Measurements from ENCODE around the gene CCDC78.
A peak's percentile ranks its signal among the peaks of the same experiment; 100 is the strongest.

The CCDC78 gene

DNA sequence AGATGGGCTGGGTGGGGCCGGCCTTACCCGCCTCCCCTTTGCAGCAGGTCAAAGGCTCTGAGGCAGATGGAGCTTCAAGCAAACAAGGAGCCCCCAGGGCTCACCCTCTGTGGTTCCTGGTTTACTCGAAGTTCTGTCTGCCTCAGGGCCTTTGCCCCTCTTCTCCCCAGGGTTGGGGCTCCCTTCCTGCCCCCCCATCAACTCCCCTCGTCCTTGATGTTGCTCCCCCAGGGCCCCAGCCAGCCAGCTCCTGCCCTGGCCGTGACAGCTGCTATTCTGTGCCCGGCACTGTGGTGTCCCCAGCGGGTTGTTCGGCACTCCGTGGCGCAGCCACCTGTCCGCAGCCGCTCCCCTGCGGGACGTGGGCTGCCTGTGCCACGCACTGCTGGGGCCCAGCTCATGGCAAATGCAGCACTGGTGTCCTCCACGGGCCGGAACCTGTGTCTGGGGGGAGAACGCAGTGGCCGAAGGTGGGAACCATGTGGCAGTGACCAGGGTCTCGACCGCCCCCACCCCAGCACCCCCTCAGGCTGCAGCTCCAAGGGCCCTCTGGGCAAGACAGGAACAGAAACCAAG, 15.7 kb downstream of the CCDC78 start:
- DNase-seq = no peak
- TF ChIP-seq POLR2A (IDR thresholded peaks at IDR 0.05; ENCODE audit: low read length) = no peak
- TF ChIP-seq GATA1 (IDR thresholded peaks at IDR 0.05; ENCODE audit: low read depth, low read length) = no peak

DNA sequence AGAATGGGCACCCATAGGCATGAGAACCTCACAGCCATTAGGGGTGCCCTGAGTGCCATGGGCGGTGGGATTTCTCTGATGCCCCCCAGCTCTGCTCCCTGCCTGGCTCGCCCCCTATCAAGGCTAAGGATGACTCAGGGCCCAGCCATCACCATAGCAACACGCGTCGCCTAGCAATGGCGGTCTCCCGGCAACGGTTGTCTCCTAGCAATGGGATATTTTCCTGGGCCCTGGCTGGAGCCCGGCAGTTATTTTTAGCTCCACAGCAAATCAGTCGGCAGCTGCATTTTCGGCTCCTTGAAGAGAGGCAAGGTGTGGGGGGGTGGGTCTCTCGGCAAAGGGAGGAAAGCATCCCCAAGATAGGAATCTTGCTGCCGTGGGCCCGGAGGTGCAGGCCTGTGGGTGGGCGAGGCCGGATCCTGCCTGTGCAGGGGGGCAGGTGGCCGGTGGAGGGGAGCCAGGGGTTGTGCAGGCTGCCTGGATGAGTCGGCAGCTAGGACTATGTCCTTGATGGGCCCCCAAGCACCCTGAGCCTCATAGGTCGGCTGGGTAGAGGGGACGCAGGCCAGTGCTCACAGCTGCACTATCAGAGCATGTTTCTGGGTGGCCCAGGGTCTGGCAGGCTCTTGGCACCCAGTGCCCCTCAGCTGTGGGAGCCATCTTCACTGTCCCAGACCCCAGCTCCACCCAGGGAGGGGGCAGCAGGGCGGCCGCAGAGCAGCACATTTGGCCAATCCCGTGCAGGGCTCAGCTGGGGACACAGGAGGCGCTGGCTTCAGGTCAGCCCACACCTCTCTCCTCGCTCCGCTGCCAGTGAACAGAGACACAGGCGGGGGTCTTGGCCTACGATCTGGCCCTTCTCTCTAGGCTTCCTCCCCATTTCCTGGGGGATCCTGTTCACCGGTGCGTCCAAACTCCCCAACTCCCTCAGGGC, 16.4 kb downstream of the CCDC78 start:
- peak; percentile 53 to 62 for DNase-seq
- TF ChIP-seq GATA1 (IDR thresholded peaks at IDR 0.05; ENCODE audit: low read depth, low read length) (no peak), POLR2A (IDR thresholded peaks at IDR 0.05; ENCODE audit: low read length) (no peak)

DNA sequence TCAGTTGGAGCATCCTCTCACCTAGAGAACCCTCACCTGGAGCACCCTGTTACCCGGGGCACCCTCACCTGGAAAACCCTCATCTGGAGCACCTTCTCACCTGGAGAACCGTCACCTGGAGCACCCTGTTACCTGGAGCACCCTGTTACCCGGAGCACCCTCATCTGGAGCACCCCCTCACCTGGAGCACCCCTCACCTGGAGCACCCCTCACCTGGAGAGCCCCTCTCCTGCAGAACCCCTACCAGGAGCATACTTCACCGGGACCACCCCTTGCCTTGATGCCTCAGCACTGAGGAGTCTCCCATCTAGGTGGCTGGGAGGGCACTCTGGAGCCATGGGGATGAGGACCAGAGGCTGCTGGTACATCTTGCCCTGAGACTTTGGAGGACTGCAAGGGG, 17.3 kb downstream of the CCDC78 start:
- DNase-seq = no peak

DNA sequence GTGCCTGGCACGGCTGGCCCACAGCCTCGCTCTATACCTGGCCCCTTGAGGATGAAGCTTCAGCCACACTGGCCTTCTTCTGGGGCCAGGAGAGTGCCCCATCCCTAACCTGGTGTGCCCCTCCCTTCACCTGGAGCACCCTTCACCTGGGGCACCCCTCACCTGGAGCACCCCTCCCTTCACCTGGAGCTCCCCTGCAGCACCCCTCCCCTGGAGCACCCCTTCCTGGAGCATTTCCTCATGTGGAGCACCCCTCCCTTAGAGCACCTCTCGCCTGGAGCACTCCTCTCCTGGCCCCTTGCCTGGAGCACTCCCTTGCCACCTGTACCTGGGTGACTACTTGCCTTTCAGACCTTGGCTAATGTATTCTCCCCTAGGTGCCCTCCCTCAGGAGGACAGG, 18.2 kb downstream of the CCDC78 start:
- no peak for TF ChIP-seq POLR2A (IDR thresholded peaks at IDR 0.05; ENCODE audit: low read length)
- no peak for TF ChIP-seq GATA1 (IDR thresholded peaks at IDR 0.05; ENCODE audit: low read depth, low read length)
- DNase-seq = no peak

More for the DNA sequence above, 17.3 kb downstream of the CCDC78 start:
- TF ChIP-seq GATA1 (IDR thresholded peaks at IDR 0.05; ENCODE audit: low read depth, low read length) = no peak
- TF ChIP-seq POLR2A (IDR thresholded peaks at IDR 0.05; ENCODE audit: low read length) = no peak

DNA sequence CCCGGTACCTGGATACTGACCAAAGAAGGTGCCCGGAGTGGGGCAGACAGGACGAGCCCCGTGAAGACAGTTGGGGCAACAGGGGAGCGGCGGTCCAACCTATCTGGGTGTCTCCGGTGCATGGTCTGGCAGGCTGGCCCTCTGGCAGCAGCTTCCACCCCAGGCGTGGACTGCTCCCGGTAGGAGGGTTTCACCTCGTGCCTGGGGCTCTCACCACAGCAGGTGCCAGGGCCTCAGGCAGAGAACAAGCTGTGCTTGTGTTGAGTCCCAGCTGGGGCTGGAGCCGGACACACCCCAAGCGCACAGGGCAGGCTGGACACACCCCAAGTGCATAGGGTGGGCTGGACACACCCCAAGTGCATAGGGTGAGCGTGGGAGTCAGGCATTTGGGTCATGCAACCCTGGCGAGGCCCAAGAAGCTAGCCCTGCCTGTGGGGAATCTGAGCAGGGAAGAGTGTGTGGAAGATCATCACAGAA, 19.1 kb downstream of the CCDC78 start:
- no peak for DNase-seq

DNA sequence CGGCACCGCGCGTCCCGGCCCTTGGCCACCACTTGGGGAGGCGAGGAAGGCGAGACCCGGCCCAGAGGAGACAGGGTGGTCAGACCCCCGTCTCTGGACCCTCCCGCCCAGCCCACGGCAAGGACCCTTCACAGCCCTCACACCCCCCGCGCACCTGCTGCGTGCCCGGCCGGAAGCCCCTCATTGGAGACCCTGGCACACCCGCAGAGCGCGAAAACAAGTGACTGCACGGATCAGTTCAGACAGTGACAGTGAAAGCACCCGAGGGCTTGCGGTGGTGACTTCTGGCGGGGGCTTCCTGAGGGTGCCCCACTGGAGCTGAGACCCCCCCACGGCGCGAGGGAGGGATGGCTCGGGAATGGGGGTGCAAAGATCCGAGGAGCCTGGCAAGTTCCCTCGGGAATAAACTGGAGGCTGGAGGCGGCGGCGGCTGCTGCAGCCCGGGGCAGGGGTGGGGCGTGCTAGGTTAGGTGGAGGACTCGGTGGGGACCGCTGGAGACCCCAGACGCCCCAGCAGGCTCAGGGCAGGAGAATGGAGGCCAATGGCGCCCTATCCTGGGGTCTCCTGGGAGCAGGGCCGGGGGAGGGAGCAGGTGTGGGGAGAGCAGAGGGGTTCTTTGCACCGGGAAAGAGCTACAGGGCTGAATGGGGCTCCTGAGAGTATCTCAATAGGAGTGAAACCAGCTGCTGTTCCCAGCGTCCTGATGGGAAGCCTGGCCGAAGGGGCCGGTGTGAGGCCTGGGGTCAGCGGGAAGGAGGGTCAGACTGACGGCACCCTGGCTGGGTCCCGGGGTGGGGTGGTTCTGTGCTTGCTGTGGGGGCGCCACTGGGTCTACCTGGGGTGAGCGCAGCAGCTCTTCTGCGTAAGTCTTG, 19.8 kb downstream of the CCDC78 start:
- TF ChIP-seq POLR2A (IDR thresholded peaks at IDR 0.05; ENCODE audit: low read length) (no peak), GATA1 (IDR thresholded peaks at IDR 0.05; ENCODE audit: low read depth, low read length) (no peak)
- DNase-seq = no peak

More for the DNA sequence above, 19.1 kb downstream of the CCDC78 start:
- TF ChIP-seq GATA1 (IDR thresholded peaks at IDR 0.05; ENCODE audit: low read depth, low read length) = no peak

DNA sequence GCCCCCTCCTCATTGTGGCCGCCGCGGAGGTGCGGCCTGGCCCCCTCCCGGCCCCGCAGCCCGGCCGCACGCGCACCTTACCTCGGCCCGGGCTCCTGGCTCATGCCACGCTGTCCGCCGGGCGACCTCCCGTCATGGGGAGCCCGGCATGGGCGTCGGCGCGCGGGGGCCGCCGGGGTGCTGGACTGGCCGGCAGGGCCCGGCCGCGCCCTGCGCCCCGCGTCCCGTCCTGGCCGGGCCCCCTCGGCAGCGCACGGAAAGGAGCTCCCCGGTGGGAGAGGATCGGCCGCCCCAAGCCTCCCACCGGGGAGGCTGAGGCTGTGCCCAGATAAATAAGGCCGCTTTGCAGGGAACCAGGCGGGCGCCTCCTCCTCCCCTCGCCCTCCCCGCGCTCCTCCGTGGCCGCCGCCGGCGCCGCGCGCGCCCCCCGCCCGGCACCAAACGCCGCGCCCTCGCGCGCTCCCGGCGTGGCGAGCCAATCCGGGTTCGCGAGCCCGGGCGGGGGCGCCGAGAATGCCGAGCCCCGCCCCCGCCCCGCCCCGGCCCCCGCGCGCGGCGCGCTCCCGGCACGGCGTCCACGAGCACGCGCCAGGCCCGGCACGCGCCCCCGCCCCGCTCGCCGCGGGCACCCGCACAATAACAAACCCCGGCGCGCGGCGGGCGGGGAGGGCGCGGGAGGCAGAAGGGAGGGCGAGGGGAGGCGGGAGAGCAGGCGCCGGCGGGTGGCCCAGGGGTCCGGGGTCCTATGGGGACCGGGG, 20.6 kb downstream of the CCDC78 start, which contains the start of gene FBXL16:
Gene FBXL16, minus strand, starts transcription at position 371 of the 758 bp plus-strand sequence. CDS start 8,396 bp downstream, outside the sequence.
- DNase-seq = no peak
- TF ChIP-seq POLR2A (IDR thresholded peaks at IDR 0.05; ENCODE audit: low read length) = no peak
- TF ChIP-seq GATA1 (IDR thresholded peaks at IDR 0.05; ENCODE audit: low read depth, low read length) = no peak

DNA sequence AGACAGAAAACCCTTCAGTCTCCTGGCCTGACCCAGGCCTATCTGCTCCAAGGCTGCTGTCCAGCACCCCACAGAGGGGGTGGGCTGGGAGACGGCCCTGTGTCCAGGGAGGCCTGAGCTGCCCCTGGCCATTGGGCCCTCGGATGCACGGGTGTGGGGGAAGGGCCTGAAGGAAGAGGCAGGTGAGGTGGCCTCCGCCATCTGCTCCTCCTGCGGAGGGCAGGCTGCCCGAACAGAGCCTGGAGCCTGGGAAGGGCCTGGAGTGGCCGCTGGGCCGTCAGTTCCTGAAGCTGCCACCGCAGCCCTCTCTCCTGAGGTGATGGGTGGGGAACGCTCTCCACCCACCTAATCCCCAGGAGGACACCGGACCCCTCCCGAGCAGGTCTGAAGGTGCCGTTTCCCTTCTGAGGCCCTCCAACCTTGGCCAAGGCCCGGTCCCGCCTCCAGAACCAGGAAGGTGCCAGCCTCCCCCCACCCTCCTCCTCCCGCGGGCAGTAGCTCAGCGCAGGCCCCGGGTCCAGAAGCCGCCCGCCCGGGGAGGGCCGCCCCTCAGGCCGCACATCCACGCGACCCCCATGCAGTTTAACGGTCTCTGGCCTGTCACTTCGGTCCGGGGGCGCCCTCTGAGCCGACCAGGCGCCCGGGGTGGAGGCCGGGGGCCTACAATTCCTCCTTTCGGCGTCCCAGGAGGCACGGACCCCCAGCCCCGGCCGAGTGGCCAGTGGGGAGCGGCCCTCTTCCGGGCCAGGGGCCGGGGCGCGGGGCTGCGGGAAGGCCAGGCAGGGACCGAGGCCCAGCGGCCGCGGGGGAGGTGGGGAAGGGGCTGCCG, 21.5 kb downstream of the CCDC78 start:
- TF ChIP-seq POLR2A (IDR thresholded peaks at IDR 0.05; ENCODE audit: low read length) (no peak), GATA1 (IDR thresholded peaks at IDR 0.05; ENCODE audit: low read depth, low read length) (no peak)
- DNase-seq = no peak

DNA sequence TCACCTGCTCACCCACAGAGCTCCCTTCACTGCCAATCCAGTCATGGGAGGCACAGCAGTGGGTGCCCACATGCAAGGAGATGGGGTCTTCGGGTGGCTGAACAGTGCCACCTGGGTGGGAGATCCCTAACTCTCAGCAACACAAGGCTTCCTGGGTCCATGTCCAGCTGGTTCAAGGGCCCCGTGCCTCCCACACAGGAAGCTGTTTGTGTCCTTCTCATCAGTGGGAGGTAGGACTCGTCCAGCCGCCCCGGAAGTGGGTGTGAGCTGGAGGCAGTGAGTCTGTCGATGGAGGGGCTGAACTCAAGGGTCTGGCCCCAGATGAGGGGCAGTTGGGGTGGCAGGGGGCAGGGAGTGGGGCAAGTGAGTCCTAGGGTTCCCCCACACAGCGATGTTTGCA, 22.2 kb downstream of the CCDC78 start:
- no peak for DNase-seq
- TF ChIP-seq POLR2A (IDR thresholded peaks at IDR 0.05; ENCODE audit: low read length) = no peak
- TF ChIP-seq GATA1 (IDR thresholded peaks at IDR 0.05; ENCODE audit: low read depth, low read length) = no peak

DNA sequence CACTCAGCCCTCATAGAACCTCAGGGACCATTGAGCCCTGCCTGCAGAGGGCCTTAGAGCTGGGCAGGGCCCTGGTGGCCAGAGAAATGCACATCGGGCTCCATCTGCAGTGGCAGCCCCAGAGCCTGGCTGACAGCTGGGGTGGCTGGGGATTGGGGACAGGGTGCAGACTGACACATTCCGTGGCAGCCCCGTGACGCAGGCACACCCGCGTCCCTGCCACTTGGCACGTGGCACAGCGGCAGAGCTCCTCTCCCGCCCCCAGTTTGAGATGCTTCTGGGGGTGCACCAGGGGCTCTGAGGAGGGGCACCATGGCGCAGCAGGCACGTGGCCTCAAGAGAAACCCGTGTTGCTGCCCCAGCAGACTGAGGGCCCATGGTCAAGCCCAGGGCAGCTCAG, 22.8 kb downstream of the CCDC78 start:
- TF ChIP-seq POLR2A (IDR thresholded peaks at IDR 0.05; ENCODE audit: low read length) (no peak), GATA1 (IDR thresholded peaks at IDR 0.05; ENCODE audit: low read depth, low read length) (no peak)
- DNase-seq = no peak

DNA sequence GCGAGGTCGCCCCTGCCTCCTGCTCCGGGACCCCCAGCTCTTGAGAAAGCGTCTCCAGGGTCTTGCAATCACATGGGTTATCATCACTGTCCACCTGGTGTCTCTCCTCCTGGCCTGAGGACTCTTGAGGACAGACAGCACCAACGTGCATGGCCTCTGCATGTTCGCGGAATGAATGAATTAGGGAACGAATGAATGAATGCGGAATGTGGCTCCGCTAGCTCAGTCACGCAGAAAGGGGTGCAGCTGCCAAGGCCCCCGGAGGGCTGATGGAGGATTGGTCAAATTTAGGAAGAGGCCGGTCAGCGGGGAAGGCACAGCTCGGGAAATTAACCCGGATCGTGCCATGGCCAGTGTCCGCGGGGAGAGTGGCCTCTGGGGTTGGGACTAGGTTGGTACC, 23.9 kb downstream of the CCDC78 start:
- no peak for DNase-seq
- TF ChIP-seq GATA1 (IDR thresholded peaks at IDR 0.05; ENCODE audit: low read depth, low read length) (no peak), POLR2A (IDR thresholded peaks at IDR 0.05; ENCODE audit: low read length) (no peak)
